A549 (cell line): ENCODE results near the gene ZNF32. TPM values are rescaled to one million over a fixed set of nuclear protein-coding genes. Genes with fewer than 3 reads are reported as not detected.

Source experiments
- ATAC-seq, 2 experiments: fragments of 200-7000 bp in 1 of 2; fragments of >200 bp in 1 of 2; cut with Nextera tagmentation in 1 of 2; cut with Tn5 transposase in 1 of 2; 3 replicates each; pipeline versions ENCODE4 v1.8.0 to v1.9.1; 2018 to 2020; ENCODE audit warnings: mild to moderate bottlenecking in 1 of 2, moderate library complexity in 1 of 2
- CTCF ChIA-PET: fragments of 300-600 bp; sonication (Branson Sonifier 250); formaldehyde crosslinking; extraction: SDS; loops from one replicate; lab custom pipeline; 2021; ENCODE audit warnings: antibody characterized with exemption, inconsistent platforms; lab: Yijun Ruan, JAX
- POLR2A ChIA-PET: fragments of 350-600 bp; formaldehyde crosslinking; extraction: SDS; loops from one replicate; lab custom pipeline; 2021; ENCODE audit warnings: antibody characterized with exemption, inconsistent platforms; lab: Yijun Ruan, JAX
- DNase-seq, 2 experiments: peaks; one replicate each; pipeline versions ENCODE4 v3.0.0 to v3.0.0-alpha.2; 2011 to 2016; ENCODE audit warnings: low read depth in 1 of 2, low spot score in 1 of 2
- FAIRE-seq: peaks from 2 replicates; lab custom pipeline; 2011; peaks lifted over from hg19 to GRCh38; lab: Jason Lieb, UNC
- H3K27ac ChIP-seq, 2 experiments: fragments of >200 bp; sonication (Bioruptor Twin); formaldehyde crosslinking; 3 replicates each; pipeline ENCODE4 v1.5.1; 2016 to 2017
- H3K4me1 ChIP-seq: fragments of >200 bp; sonication (Bioruptor Twin); formaldehyde crosslinking; 3 replicates; pipeline ENCODE4 v1.6.1; 2016
- H3K4me2 ChIP-seq: fragments of >200 bp; sonication (Bioruptor Twin); formaldehyde crosslinking; 3 replicates; pipeline ENCODE4 v1.6.1; 2016
- H3K4me3 ChIP-seq: fragments of >200 bp; sonication (Bioruptor Twin); formaldehyde crosslinking; 3 replicates; pipeline ENCODE4 v1.5.1; 2016
- H3K9me3 ChIP-seq: fragments of >200 bp; sonication (Bioruptor Twin); formaldehyde crosslinking; 3 replicates; pipeline ENCODE4 v1.6.1; 2016
- CBX2 ChIP-seq: fragments of 200-600 bp; sonication (generic); IDR thresholded peaks from 2 replicates; pipeline ENCODE4 v1.6.1; 2016; ENCODE audit warnings: low read depth, mild to moderate bottlenecking, borderline replicate concordance
- CEBPB ChIP-seq, 2 experiments: fragments of >200 bp in 1 of 2; sonication (Bioruptor Twin) in 1 of 2; formaldehyde crosslinking in 1 of 2; IDR thresholded peaks; 2 replicates each; pipeline ENCODE4 v1.6.1; 2012 to 2016
- EHF ChIP-seq: fragments of 250-450 bp; sonication (Bioruptor Pico); IDR thresholded peaks from 2 replicates; pipeline ENCODE4 v1.5.0; 2020; ENCODE audit warnings: mild to moderate bottlenecking
- ESRRA ChIP-seq: fragments of 150-350 bp; IDR thresholded peaks from 2 replicates; pipeline ENCODE4 v1.6.1; 2014; ENCODE audit warnings: mild to moderate bottlenecking, low read length, borderline replicate concordance
- HDAC2 ChIP-seq: fragments of 200-600 bp; sonication (generic); IDR thresholded peaks from 2 replicates; pipeline ENCODE4 v1.6.1; 2016
- NFE2L2 ChIP-seq: fragments of 150-350 bp; conservative IDR thresholded peaks from 2 replicates; pipeline ENCODE4 v1.6.1; 2014; ENCODE audit warnings: low read length
- NPAS2 ChIP-seq: fragments of 250-450 bp; sonication (Bioruptor Pico); IDR thresholded peaks from 2 replicates; pipeline ENCODE4 v1.8.0; 2022; ENCODE audit warnings: mild to moderate bottlenecking, moderate library complexity, borderline replicate concordance
- NR3C1 ChIP-seq: fragments of >200 bp; sonication (Bioruptor Twin); formaldehyde crosslinking; IDR thresholded peaks from 3 replicates; pipeline ENCODE4 v1.6.1; 2017
- RAD21 ChIP-seq, 2 experiments: fragments of >200 bp in 1 of 2; sonication (Bioruptor Twin) in 1 of 2; formaldehyde crosslinking in 1 of 2; IDR thresholded peaks in 1 of 2; conservative IDR thresholded peaks in 1 of 2; 2 replicates in 1 of 2; 3 replicates in 1 of 2; pipeline ENCODE4 v1.6.1; 2012 to 2018; ENCODE audit warnings: inconsistent platforms in 1 of 2
- RARB ChIP-seq: fragments of 250-450 bp; sonication (Bioruptor Pico); IDR thresholded peaks from 2 replicates; pipeline ENCODE4 v1.8.0; 2021; ENCODE audit warnings: mild to moderate bottlenecking, moderate library complexity
- RFX5 ChIP-seq: fragments of 450-650 bp; IDR thresholded peaks from 2 replicates; pipeline ENCODE4 v1.7.1; 2014; ENCODE audit warnings: antibody characterized with exemption, mild to moderate bottlenecking, moderate library complexity
- SMC3 ChIP-seq: fragments of >200 bp; sonication (Bioruptor Twin); formaldehyde crosslinking; IDR thresholded peaks from 3 replicates; pipeline ENCODE4 v1.6.1; 2018; ENCODE audit warnings: inconsistent platforms
- ZC3H11A ChIP-seq: fragments of 450-650 bp; IDR thresholded peaks from 2 replicates; pipeline ENCODE4 v1.6.1; 2014; ENCODE audit warnings: antibody characterized with exemption, mild to moderate bottlenecking
- WGBS: methylation state at CpG from one replicate; pipeline ENCODE4 v1.1.6; 2017; ENCODE audit errors: missing lambda C conversion rate; 5-methylcytosine and 5-hydroxymethylcytosine counted together
- polyA plus RNA-seq, 4 experiments: library from polyadenylated mRNA; depleted of rRNA in 3 of 4; stranded (reverse); fragments of >200 nt; fragmentation: RNase III in 1 of 4; extraction: RNeasy Plus Mini Kit Qiagen cat#74134 plus additional on column Dnase treatment in 1 of 4; gene quantifications; 2 replicates in 3 of 4; 3 replicates in 1 of 4; pipeline ENCODE4 v1.2.3, GENCODE V29; 2011 to 2017
- TF ChIP-seq, protein P1 (sequence below): fragments of >200 bp; sonication (Bioruptor Twin); formaldehyde crosslinking; IDR thresholded peaks from 3 replicates; pipeline ENCODE4 v1.5.1; 2016
- TF ChIP-seq, protein P2 (sequence below): IDR thresholded peaks from 2 replicates; pipeline ENCODE4 v1.6.1; 2012; ENCODE audit warnings: low read depth, borderline replicate concordance
- TF ChIP-seq, protein P3 (sequence below): fragments of 200-600 bp; sonication (generic); IDR thresholded peaks from 2 replicates; pipeline ENCODE4 v1.6.1; 2016; ENCODE audit warnings: antibody characterized with exemption, mild to moderate bottlenecking, moderate library complexity

ZNF32 gene
- polyA plus RNA-seq, 2 of the 4 experiments (the other 2 are of a cell fraction), result 21.4 to 38.2 TPM

DNA sequence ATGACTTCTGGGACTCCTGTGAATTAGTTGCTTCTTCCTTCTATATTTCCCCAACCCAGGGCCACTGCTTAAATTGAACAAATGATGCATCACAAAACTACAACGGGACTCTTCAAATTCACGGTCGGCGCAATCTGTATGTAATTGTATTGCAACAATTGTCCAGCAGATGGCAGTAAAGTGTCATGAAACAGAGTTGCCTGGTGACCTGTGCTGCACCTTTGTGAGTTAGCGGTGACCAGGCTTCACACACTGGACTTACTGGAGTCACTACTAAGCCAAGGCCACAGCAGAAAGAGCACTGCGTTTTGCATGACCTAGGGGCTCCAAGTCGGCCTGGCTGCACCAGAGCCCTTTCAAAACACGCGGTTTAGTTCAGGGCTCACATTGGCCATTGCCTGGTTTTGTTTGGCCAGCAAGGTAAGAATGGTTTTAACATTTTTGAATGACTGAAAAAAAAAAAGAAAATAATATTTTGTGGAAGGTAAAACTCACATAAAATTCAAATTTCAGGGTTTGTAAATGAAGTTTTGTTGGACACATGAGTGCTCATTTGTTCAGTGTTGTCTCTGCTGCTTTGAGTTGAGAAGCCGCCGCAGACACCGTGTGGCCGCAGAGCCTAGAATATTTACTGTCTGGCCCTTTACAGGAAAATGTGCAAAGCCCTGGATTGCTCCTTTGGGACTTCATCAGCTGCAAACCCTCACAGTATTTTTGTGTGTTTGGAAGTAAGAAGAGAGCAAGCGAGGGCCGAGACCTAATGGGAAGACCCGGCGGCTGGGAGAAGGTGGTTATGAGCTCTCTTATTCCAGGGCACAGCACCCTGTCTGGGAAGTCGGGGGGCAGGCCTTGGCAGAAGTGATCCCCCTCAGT lies 23.2 kb upstream of the ZNF32 start:
- ChIA-PET POLR2A (no interaction called here), CTCF (interaction anchor here (0.6 to 3.5 kb wide), 20 partner anchors 9 to 1295 kb away, joined by 3 to 18 read pairs (median 4); partner anchors contain the start of gene CXCL12)
- no peak overlapping the region for H3K4me2 ChIP-seq
- ATAC-seq, result peak; percentile 65 to 85; a peak in 5 of 6 replicates
- no peaks in the 10 kb centered on the region for H3K9me3 ChIP-seq
- WGBS, result 50% methylated on average over 17 of the region's 18 CpGs
- TF ChIP-seq, protein P1, sequence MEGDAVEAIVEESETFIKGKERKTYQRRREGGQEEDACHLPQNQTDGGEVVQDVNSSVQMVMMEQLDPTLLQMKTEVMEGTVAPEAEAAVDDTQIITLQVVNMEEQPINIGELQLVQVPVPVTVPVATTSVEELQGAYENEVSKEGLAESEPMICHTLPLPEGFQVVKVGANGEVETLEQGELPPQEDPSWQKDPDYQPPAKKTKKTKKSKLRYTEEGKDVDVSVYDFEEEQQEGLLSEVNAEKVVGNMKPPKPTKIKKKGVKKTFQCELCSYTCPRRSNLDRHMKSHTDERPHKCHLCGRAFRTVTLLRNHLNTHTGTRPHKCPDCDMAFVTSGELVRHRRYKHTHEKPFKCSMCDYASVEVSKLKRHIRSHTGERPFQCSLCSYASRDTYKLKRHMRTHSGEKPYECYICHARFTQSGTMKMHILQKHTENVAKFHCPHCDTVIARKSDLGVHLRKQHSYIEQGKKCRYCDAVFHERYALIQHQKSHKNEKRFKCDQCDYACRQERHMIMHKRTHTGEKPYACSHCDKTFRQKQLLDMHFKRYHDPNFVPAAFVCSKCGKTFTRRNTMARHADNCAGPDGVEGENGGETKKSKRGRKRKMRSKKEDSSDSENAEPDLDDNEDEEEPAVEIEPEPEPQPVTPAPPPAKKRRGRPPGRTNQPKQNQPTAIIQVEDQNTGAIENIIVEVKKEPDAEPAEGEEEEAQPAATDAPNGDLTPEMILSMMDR, result peak; percentile 79
- TF ChIP-seq EHF (CRISPR knock-in tag) (no peak), RARB (CRISPR knock-in tag) (no peak), RAD21 (conservative IDR thresholded peaks at IDR 0.05 in 1 of 2, IDR thresholded peaks at IDR 0.05 in 1 of 2) (peak; percentile 87 to 91), NPAS2 (no peak), SMC3 (peak; percentile 80)
- peak; percentile 49 for FAIRE-seq
- no peak overlapping the region for H3K4me3 ChIP-seq
- DNase-seq, result peak; percentile 70 to 80
- no peak overlapping the region for H3K27ac ChIP-seq
- H3K4me1 ChIP-seq, result no peaks in the 10 kb centered on the region

DNA sequence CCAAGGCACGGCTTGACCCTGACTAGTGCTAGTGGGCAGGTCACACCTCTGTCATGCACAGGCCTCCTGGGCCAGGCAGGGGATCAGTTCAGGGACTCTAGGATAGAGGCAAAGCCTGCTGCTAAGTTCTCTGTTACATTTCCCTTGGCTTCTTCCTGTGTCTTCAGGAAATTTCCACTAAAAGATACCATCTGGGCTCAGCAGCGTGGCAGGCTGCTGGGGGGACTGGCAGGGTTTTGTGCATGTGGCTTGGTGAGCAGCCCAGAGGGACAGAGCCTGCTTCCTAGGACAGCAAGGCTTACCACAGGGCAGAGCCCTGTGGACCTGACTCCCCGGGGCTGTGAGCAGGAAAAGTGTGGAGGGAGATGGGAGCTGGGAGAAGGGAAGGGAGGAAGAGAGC lies 20.7 kb upstream of the ZNF32 start:
- FAIRE-seq (no peak), DNase-seq (no peak), ATAC-seq (no peak)
- no peaks in the 10 kb centered on the region for H3K4me1 ChIP-seq
- ChIA-PET CTCF (interaction anchor here (0.6 to 2.6 kb wide), 6 partner anchors 20 to 1193 kb away, joined by 3 to 17 read pairs (median 8); no protein-coding TSS in a partner anchor), POLR2A (no interaction called here)
- no peak overlapping the region for H3K27ac ChIP-seq
- TF ChIP-seq NR3C1 (no peak), RFX5 (no peak), CEBPB (IDR thresholded peaks at IDR 0.05) (no peak), NFE2L2 (no peak), ZC3H11A (no peak), CBX2 (no peak), HDAC2 (no peak), ESRRA (no peak)
- TF ChIP-seq, protein P2, sequence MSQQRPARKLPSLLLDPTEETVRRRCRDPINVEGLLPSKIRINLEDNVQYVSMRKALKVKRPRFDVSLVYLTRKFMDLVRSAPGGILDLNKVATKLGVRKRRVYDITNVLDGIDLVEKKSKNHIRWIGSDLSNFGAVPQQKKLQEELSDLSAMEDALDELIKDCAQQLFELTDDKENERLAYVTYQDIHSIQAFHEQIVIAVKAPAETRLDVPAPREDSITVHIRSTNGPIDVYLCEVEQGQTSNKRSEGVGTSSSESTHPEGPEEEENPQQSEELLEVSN, result no peak
- TF ChIP-seq, protein P3, sequence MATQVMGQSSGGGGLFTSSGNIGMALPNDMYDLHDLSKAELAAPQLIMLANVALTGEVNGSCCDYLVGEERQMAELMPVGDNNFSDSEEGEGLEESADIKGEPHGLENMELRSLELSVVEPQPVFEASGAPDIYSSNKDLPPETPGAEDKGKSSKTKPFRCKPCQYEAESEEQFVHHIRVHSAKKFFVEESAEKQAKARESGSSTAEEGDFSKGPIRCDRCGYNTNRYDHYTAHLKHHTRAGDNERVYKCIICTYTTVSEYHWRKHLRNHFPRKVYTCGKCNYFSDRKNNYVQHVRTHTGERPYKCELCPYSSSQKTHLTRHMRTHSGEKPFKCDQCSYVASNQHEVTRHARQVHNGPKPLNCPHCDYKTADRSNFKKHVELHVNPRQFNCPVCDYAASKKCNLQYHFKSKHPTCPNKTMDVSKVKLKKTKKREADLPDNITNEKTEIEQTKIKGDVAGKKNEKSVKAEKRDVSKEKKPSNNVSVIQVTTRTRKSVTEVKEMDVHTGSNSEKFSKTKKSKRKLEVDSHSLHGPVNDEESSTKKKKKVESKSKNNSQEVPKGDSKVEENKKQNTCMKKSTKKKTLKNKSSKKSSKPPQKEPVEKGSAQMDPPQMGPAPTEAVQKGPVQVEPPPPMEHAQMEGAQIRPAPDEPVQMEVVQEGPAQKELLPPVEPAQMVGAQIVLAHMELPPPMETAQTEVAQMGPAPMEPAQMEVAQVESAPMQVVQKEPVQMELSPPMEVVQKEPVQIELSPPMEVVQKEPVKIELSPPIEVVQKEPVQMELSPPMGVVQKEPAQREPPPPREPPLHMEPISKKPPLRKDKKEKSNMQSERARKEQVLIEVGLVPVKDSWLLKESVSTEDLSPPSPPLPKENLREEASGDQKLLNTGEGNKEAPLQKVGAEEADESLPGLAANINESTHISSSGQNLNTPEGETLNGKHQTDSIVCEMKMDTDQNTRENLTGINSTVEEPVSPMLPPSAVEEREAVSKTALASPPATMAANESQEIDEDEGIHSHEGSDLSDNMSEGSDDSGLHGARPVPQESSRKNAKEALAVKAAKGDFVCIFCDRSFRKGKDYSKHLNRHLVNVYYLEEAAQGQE, result no peak
- H3K4me3 ChIP-seq, result no peak overlapping the region
- H3K4me2 ChIP-seq, result no peak overlapping the region
- 3% methylated on average over 3 of the region's 3 CpGs for WGBS
- no peaks in the 10 kb centered on the region for H3K9me3 ChIP-seq
